NCI-H1436 treated with DMSO at 0.1 percent for 48 hours (cell line): Measurements from ENCODE around the gene TMEM95.
"Not testable (repeated sequence)": the region's sequence is repeated elsewhere in the genome, so short reads cannot be mapped to it uniquely, and the experiment has no call there.

Source experiments
- DNase-seq: peaks from one replicate; lab custom pipeline; 2025; lab: John Stamatoyannopoulos, UW

TMEM95 gene

GRCh38 chr17:7346761-7347614, 8.0 kb upstream of the TMEM95 start:
- DNase-seq = no peak

- no peak for DNase-seq
Observed at GRCh38 chr17:7347630-7348477, 7.1 kb upstream of the TMEM95 start.

GRCh38 chr17:7348478-7349242, 6.3 kb upstream of the TMEM95 start:
- no peak for DNase-seq

GRCh38 chr17:7351665-7352502, 3.1 kb upstream of the TMEM95 start, which contains the start of gene KCTD11:
KCTD11 (plus strand) TSS chr17:7352162.
- no peak for DNase-seq

- DNase-seq = no peak
Observed at GRCh38 chr17:7352503-7352889, 2.5 kb upstream of the TMEM95 start.

GRCh38 chr17:7352910-7353635, 1.9 kb upstream of the TMEM95 start:
- no peak for DNase-seq

- no peak for DNase-seq
Observed at GRCh38 chr17:7354262-7354843, 603 bp upstream of the TMEM95 start.

GRCh38 chr17:7355573-7355972, 617 bp downstream of the TMEM95 start:
- no peak for DNase-seq

- DNase-seq = no peak
Observed at GRCh38 chr17:7356072-7356549, 1.2 kb downstream of the TMEM95 start.

- no peak for DNase-seq
Observed at GRCh38 chr17:7356756-7357155, 1.8 kb downstream of the TMEM95 start.

- DNase-seq = no peak
Observed at GRCh38 chr17:7357381-7357780, 2.4 kb downstream of the TMEM95 start.

- DNase-seq = no peak
Observed at GRCh38 chr17:7361906-7362305, 7.0 kb downstream of the TMEM95 start.

- no peak for DNase-seq
Observed at GRCh38 chr17:7363311-7363710, 8.4 kb downstream of the TMEM95 start.

- DNase-seq = not testable (repeated sequence)
Observed at GRCh38 chr17:7365963-7366362, 11.0 kb downstream of the TMEM95 start.

GRCh38 chr17:7367083-7367482, 12.1 kb downstream of the TMEM95 start:
- no peak for DNase-seq

GRCh38 chr17:7367918-7368598, 13.1 kb downstream of the TMEM95 start:
- DNase-seq = no peak

GRCh38 chr17:7368599-7368994, 13.6 kb downstream of the TMEM95 start:
- DNase-seq = not testable (repeated sequence)

GRCh38 chr17:7369825-7370224, 14.9 kb downstream of the TMEM95 start:
- no peak for DNase-seq

- DNase-seq = no peak
Observed at GRCh38 chr17:7370853-7371252, 15.9 kb downstream of the TMEM95 start.

- no peak for DNase-seq
Observed at GRCh38 chr17:7374353-7374752, 19.4 kb downstream of the TMEM95 start.
